AG04450 (cell line): ENCODE data around the gene ZNF75A. TPM values are rescaled to one million over a fixed set of nuclear protein-coding genes. Genes with fewer than 3 reads are reported as not detected.

Experiments used
- CTCF ChIA-PET: fragments of 300-600, 350-600 bp; formaldehyde crosslinking; extraction: SDS; loops from one replicate; lab custom pipeline; 2022; ENCODE audit warnings: antibody characterized with exemption, inconsistent platforms; lab: Charles Lee
- POLR2A ChIA-PET: fragments of 350-600 bp; formaldehyde crosslinking; extraction: SDS; loops from one replicate; lab custom pipeline; 2021; ENCODE audit warnings: antibody characterized with exemption, inconsistent platforms; lab: Yijun Ruan, JAX
- DNase-seq: peaks from one replicate; pipeline ENCODE4 v3.0.0-alpha.2; 2011; ENCODE audit warnings: low read depth, low spot score
- H3K27ac ChIP-seq: one replicate; pipeline ENCODE4 v1.5.1; 2012; ENCODE audit warnings: low read depth, low read length, control low read depth
- H3K27me3 ChIP-seq: one replicate; pipeline ENCODE4 v1.6.0; 2012; ENCODE audit warnings: low read length; ENCODE audit not compliant: control insufficient read depth, insufficient read depth
- H3K4me3 ChIP-seq: 2 replicates; pipeline ENCODE4 v1.5.1; 2011; ENCODE audit warnings: mild to moderate bottlenecking, low read depth, low read length, control low read depth
- H3K9me3 ChIP-seq: 2 replicates; pipeline ENCODE4 v1.5.1; 2012; ENCODE audit warnings: low read length; ENCODE audit not compliant: control insufficient read depth, insufficient read depth
- CTCF ChIP-seq: IDR thresholded peaks from 2 replicates; pipeline ENCODE4 v1.5.1; 2011; ENCODE audit warnings: low read depth, low read length, control low read depth, inconsistent platforms
- polyA plus RNA-seq: library from polyadenylated mRNA; depleted of rRNA; stranded (reverse); fragments of >200 nt; gene quantifications from 2 replicates; pipeline ENCODE4 v1.2.3, GENCODE V29; 2011

Gene ZNF75A
- polyA plus RNA-seq, 1 experiment, result 20.3 TPM

GRCh38 chr16:3311496-3311895 is 6.2 kb downstream of the ZNF75A start:
- Histone ChIP-seq H3K27me3 (no peaks in the 10 kb centered on the region), H3K4me3 (no peak overlapping the region), H3K9me3 (peaks cover 74% of the 10 kb centered on the region), H3K27ac (no peak overlapping the region)
- CTCF ChIA-PET, result no interaction called here
- TF ChIP-seq CTCF, result no peak
- DNase-seq, result no peak
- POLR2A ChIA-PET, result no interaction called here

- POLR2A ChIA-PET, result no interaction called here
- Histone ChIP-seq H3K27me3 (no peaks in the 10 kb centered on the region), H3K4me3 (no peak overlapping the region), H3K9me3 (peaks cover 58% of the 10 kb centered on the region), H3K27ac (no peak overlapping the region)
- CTCF ChIA-PET, result no interaction called here
- DNase-seq, result no peak
- no peak for TF ChIP-seq CTCF
Observed at GRCh38 chr16:3317315-3317999, 12.2 kb downstream of the ZNF75A start.

GRCh38 chr16:3321816-3322215 is 16.5 kb downstream of the ZNF75A start:
- no peak for DNase-seq
- Histone ChIP-seq H3K27me3 (no peaks in the 10 kb centered on the region), H3K27ac (no peak overlapping the region), H3K4me3 (no peak overlapping the region), H3K9me3 (peaks cover 36% of the 10 kb centered on the region)
- ChIA-PET POLR2A (no interaction called here), CTCF (no interaction called here)
- TF ChIP-seq CTCF, result no peak

- POLR2A ChIA-PET, result no interaction called here
- Histone ChIP-seq H3K9me3 (peaks cover 3% of the 10 kb centered on the region; the same call in 1 of the 2 replicates), H3K4me3 (no peak overlapping the region), H3K27me3 (no peaks in the 10 kb centered on the region), H3K27ac (no peak overlapping the region)
- DNase-seq, result no peak
- CTCF ChIA-PET, result no interaction called here
- TF ChIP-seq CTCF, result no peak
Observed at GRCh38 chr16:3327514-3327913, 22.2 kb downstream of the ZNF75A start.

GRCh38 chr16:3328104-3328503 is 22.8 kb downstream of the ZNF75A start:
- TF ChIP-seq CTCF, result no peak
- H3K27me3 ChIP-seq, result no peaks in the 10 kb centered on the region
- no peak overlapping the region for H3K27ac ChIP-seq
- POLR2A ChIA-PET, result no interaction called here
- DNase-seq, result no peak
- no peak overlapping the region for H3K4me3 ChIP-seq
- H3K9me3 ChIP-seq, result no peaks in the 10 kb centered on the region; the same call in 1 of the 2 replicates
- CTCF ChIA-PET, result no interaction called here
